HCT116 (cell line): ENCODE results near the gene CYBA. TPM values are rescaled to one million over a fixed set of nuclear protein-coding genes. Genes with fewer than 3 reads are reported as not detected.

Experiments
- ATAC-seq: fragments of 200-7000 bp; cut with Tn5 transposase; 2 replicates; pipeline ENCODE4 v1.9.1; 2020; ENCODE audit warnings: mild to moderate bottlenecking, moderate library complexity
- BruUV-seq: library from RNA; stranded (reverse); fragments of 400-500 nt; replicated peaks from 2 replicates; lab custom pipeline; 2021; lab: Mats Ljungman, UMichigan
- CTCF ChIA-PET: fragments of 300-600 bp; sonication (Branson Sonifier 250); formaldehyde crosslinking; loops from one replicate; lab custom pipeline; 2021; ENCODE audit warnings: antibody characterized with exemption; lab: Charles Lee
- POLR2A ChIA-PET: fragments of 300-600, 350-600 bp; sonication (Branson Sonifier 250); formaldehyde crosslinking; loops from one replicate; lab custom pipeline; 2021; ENCODE audit warnings: antibody characterized with exemption; lab: Charles Lee
- RAD21 ChIA-PET, 2 experiments: fragments of 300-600 bp; sonication (Branson Sonifier 250); formaldehyde crosslinking; loops; one replicate each; lab custom pipeline; 2023; ENCODE audit warnings: low total read pairs in 2 of 2; ENCODE audit not compliant: uncharacterized antibody in 2 of 2, unreplicated experiment in 2 of 2, low non-redundant PET in 1 of 2; lab: Charles Lee
- DNase-seq: peaks from one replicate; pipeline ENCODE4 v3.0.0-alpha.2; 2010; ENCODE audit warnings: low read depth, low spot score
- H2AFZ ChIP-seq: fragments of 200-600 bp; shearing (Covaris generic), sonication (generic); 2 replicates; pipeline ENCODE4 v1.6.1; 2017; ENCODE audit warnings: low read depth, mixed run types, mixed read lengths, antibody characterized with exemption, low read length; ENCODE audit not compliant: poor library complexity, severe bottlenecking
- H3K27ac ChIP-seq: 2 replicates; pipeline ENCODE4 v1.5.1; 2012; ENCODE audit warnings: low read depth, low read length
- H3K27me3 ChIP-seq: fragments of 200-600 bp; sonication (generic); 2 replicates; pipeline ENCODE4 v1.6.1; 2016; ENCODE audit warnings: mixed run types, low read length, mixed read lengths; ENCODE audit not compliant: insufficient read depth
- H3K36me3 ChIP-seq, 2 experiments: fragments of 200-500 bp in 1 of 2; fragments of 200-600 bp in 1 of 2; sonication (Bioruptor generic) in 1 of 2; sonication (generic) in 1 of 2; 2 replicates each; pipeline versions ENCODE4 v1.5.1 to v1.6.1; 2014 to 2016; ENCODE audit warnings: low read length in 2 of 2, inconsistent platforms in 1 of 2, mixed read lengths in 1 of 2, mixed run types in 1 of 2; ENCODE audit not compliant: insufficient read depth in 2 of 2, control insufficient read depth in 1 of 2
- H3K4me1 ChIP-seq, 2 experiments: fragments of 200-600 bp in 1 of 2; sonication (generic) in 1 of 2; 2 replicates each; pipeline versions ENCODE4 v1.5.1 to v1.6.1; 2012 to 2017; ENCODE audit warnings: low read length in 2 of 2, inconsistent platforms in 1 of 2, mild to moderate bottlenecking in 1 of 2, mixed read lengths in 1 of 2, mixed run types in 1 of 2, moderate library complexity in 1 of 2; ENCODE audit not compliant: insufficient read depth in 2 of 2, control insufficient read depth in 1 of 2
- H3K4me2 ChIP-seq: fragments of 200-600 bp; sonication (generic); 2 replicates; pipeline ENCODE4 v1.6.1; 2017; ENCODE audit warnings: mixed run types, low read length, mixed read lengths
- H3K4me3 ChIP-seq, 2 experiments: fragments of 200-600 bp in 1 of 2; sonication (generic) in 1 of 2; replicated peaks in 1 of 2; 2 replicates each; pipeline ENCODE4 v1.5.1; 2011 to 2016; ENCODE audit warnings: low read length in 2 of 2, control low read depth in 1 of 2, low read depth in 1 of 2, mild to moderate bottlenecking in 1 of 2, mixed read lengths in 1 of 2, mixed run types in 1 of 2
- H3K79me2 ChIP-seq: fragments of 200-600 bp; sonication (generic); 2 replicates; pipeline ENCODE4 v1.6.1; 2017; ENCODE audit warnings: mild to moderate bottlenecking, mixed run types, low read length, moderate library complexity, mixed read lengths; ENCODE audit not compliant: insufficient read depth
- H3K9ac ChIP-seq: fragments of 200-600 bp; sonication (generic); 2 replicates; pipeline ENCODE4 v1.6.1; 2016; ENCODE audit warnings: low read length, mixed read lengths
- H3K9me2 ChIP-seq: fragments of 200-600 bp; sonication (generic), shearing (Covaris generic); 2 replicates; pipeline ENCODE4 v1.6.1; 2017; ENCODE audit warnings: mixed run types, mild to moderate bottlenecking, moderate library complexity; ENCODE audit not compliant: insufficient read depth
- H3K9me3 ChIP-seq, 2 experiments: fragments of 200-500 bp in 1 of 2; fragments of 200-600 bp in 1 of 2; sonication (Bioruptor generic) in 1 of 2; sonication (generic) in 1 of 2; 2 replicates each; pipeline ENCODE4 v1.6.1; 2014 to 2017; ENCODE audit warnings: low read length in 2 of 2, mixed read lengths in 2 of 2, inconsistent platforms in 1 of 2, low read depth in 1 of 2, mild to moderate bottlenecking in 1 of 2, mixed run types in 1 of 2, moderate library complexity in 1 of 2; ENCODE audit not compliant: control insufficient read depth in 1 of 2, insufficient read depth in 1 of 2
- H4K20me1 ChIP-seq: fragments of 200-600 bp; sonication (generic), shearing (Covaris generic); 2 replicates; pipeline ENCODE4 v1.6.1; 2017; ENCODE audit warnings: mixed run types, mild to moderate bottlenecking, moderate library complexity; ENCODE audit not compliant: insufficient read depth
- CBX3 ChIP-seq: IDR thresholded peaks from 2 replicates; pipeline ENCODE4 v1.6.1; 2012; ENCODE audit warnings: low read depth
- CEBPB ChIP-seq: IDR thresholded peaks from 2 replicates; pipeline ENCODE4 v1.6.1; 2012; ENCODE audit warnings: low read depth
- CTCF ChIP-seq, 3 experiments: fragments of 200-600 bp in 1 of 3; sonication (generic) in 1 of 3; IDR thresholded peaks in 2 of 3; conservative IDR thresholded peaks in 1 of 3; 2 replicates each; pipeline ENCODE4 v1.5.1; 2012 to 2017; ENCODE audit warnings: low read depth in 2 of 3, low read length in 2 of 3, antibody characterized with exemption in 1 of 3, borderline replicate concordance in 1 of 3, control low read depth in 1 of 3, mild to moderate bottlenecking in 1 of 3, mixed read lengths in 1 of 3, mixed run types in 1 of 3, moderate library complexity in 1 of 3; ENCODE audit not compliant: insufficient read depth in 1 of 3
- EGR1 ChIP-seq: IDR thresholded peaks from 2 replicates; pipeline ENCODE4 v1.6.1; 2012; ENCODE audit warnings: low read depth
- EZH2 ChIP-seq: fragments of 200-600 bp; sonication (generic); IDR thresholded peaks from 2 replicates; pipeline ENCODE4 v1.6.1; 2017; ENCODE audit warnings: antibody characterized with exemption, mixed run types
- EZH2phosphoT487 ChIP-seq: fragments of 200-600 bp; IDR thresholded peaks from 2 replicates; pipeline ENCODE4 v1.6.1; 2018; ENCODE audit warnings: antibody characterized with exemption, borderline replicate concordance
- FOSL1 ChIP-seq: IDR thresholded peaks from 2 replicates; pipeline ENCODE4 v1.6.1; 2012; ENCODE audit warnings: low read depth
- JUND ChIP-seq: IDR thresholded peaks from 2 replicates; pipeline ENCODE4 v1.6.1; 2012
- MAX ChIP-seq: IDR thresholded peaks from 2 replicates; pipeline ENCODE4 v1.6.1; 2012
- POLR2A ChIP-seq: IDR thresholded peaks from 2 replicates; pipeline ENCODE4 v1.7.0; 2011; ENCODE audit warnings: borderline replicate concordance; ENCODE audit not compliant: insufficient read depth, insufficient read length; ENCODE audit errors: extremely low read depth
- POLR2AphosphoS5 ChIP-seq: IDR thresholded peaks from 2 replicates; pipeline ENCODE4 v1.6.1; 2011; ENCODE audit warnings: mild to moderate bottlenecking, low read depth, low read length, moderate library complexity
- RAD21 ChIP-seq: IDR thresholded peaks from 2 replicates; pipeline ENCODE4 v1.6.1; 2012; ENCODE audit warnings: low read depth, mild to moderate bottlenecking
- SIN3A ChIP-seq: IDR thresholded peaks from 2 replicates; pipeline ENCODE4 v1.6.1; 2012; ENCODE audit warnings: low read depth
- SP1 ChIP-seq: IDR thresholded peaks from 2 replicates; pipeline ENCODE4 v1.6.1; 2012; ENCODE audit warnings: low read depth
- SRF ChIP-seq: IDR thresholded peaks from 2 replicates; pipeline ENCODE4 v1.6.1; 2012; ENCODE audit warnings: low read depth
- TCF7L2 ChIP-seq: IDR thresholded peaks from 2 replicates; pipeline ENCODE4 v1.7.0; 2011; ENCODE audit warnings: borderline replicate concordance, inconsistent platforms; ENCODE audit not compliant: insufficient read depth, insufficient read length; ENCODE audit errors: extremely low read depth
- YY1 ChIP-seq: IDR thresholded peaks from 2 replicates; pipeline ENCODE4 v1.6.1; 2011; ENCODE audit warnings: low read length, low read depth, moderate library complexity, mild to moderate bottlenecking; ENCODE audit not compliant: insufficient replicate concordance; ENCODE audit errors: extremely low read depth
- ZNF274 ChIP-seq: fragments of 200-500 bp; sonication (Bioruptor generic); IDR thresholded peaks from 2 replicates; pipeline ENCODE4 v1.6.1; 2014; ENCODE audit warnings: mild to moderate bottlenecking, low read depth, low read length, inconsistent platforms
- intact Hi-C: fragments of 100-400 bp; cut with micrococcal nuclease; formaldehyde crosslinking; loops from 2 replicates; pipeline ENCODE4 v1.10.0; 2022
- total RNA-seq: library from RNA; stranded (reverse); gene quantifications from one replicate; pipeline ENCODE4 v1.2.1, GENCODE V29; 2021; ENCODE audit not compliant: unreplicated experiment
- TF ChIP-seq, protein P1 (sequence below): IDR thresholded peaks from 2 replicates; pipeline ENCODE4 v1.6.1; 2012
- TF ChIP-seq, protein P2 (sequence below): IDR thresholded peaks from 2 replicates; pipeline ENCODE4 v1.6.1; 2011; ENCODE audit warnings: mild to moderate bottlenecking, low read length, moderate library complexity; ENCODE audit not compliant: insufficient replicate concordance; ENCODE audit errors: extremely low read depth

Gene CYBA
- total RNA-seq, 1 experiment from 2014 or later = 321 TPM

GRCh38 chr16:88593489-88593888, 57.4 kb downstream of the CYBA start:
- ChIA-PET RAD21 (no interaction called here), POLR2A (interaction anchor here (1.6 kb wide), 1 partner anchor 69 kb away, joined by 3 read pairs; the partner anchor contains the start of gene MVD), CTCF (no interaction called here)
- intact Hi-C loops = no loop called here
- Histone ChIP-seq H3K4me1 (no peaks in the 10 kb centered on the region), H3K27me3 (no peaks in the 10 kb centered on the region), H3K36me3 (peaks cover 46 to 52% of the 10 kb centered on the region in 2 experiments; a peak in 3 of 4 replicates), H3K9me2 (no peaks in the 10 kb centered on the region), H3K9me3 (no peaks in the 10 kb centered on the region), H4K20me1 (peaks cover 4% of the 10 kb centered on the region; the same call in 1 of the 2 replicates), H3K27ac (no peak overlapping the region), H3K4me3 (no peak overlapping the region), H3K9ac (no peak overlapping the region), H3K4me2 (no peak overlapping the region), H3K79me2 (peaks cover 82% of the 10 kb centered on the region), H2AFZ (no peak overlapping the region)
- DNase-seq (no peak), ATAC-seq (peak; percentile 56; the same call in 1 of the 2 replicates)
- no TSS peak for BruUV-seq
- no peak for TF ChIP-seq RAD21
- no peak for TF ChIP-seq YY1
- TF ChIP-seq SP1 = no peak
- no peak for TF ChIP-seq POLR2A
- no peak for TF ChIP-seq EGR1
- no peak for TF ChIP-seq FOSL1
- TF ChIP-seq JUND = no peak
- TF ChIP-seq TCF7L2 = no peak
- no peak for TF ChIP-seq POLR2AphosphoS5
- TF ChIP-seq CEBPB = no peak
- TF ChIP-seq MAX = no peak
- TF ChIP-seq, protein P1, sequence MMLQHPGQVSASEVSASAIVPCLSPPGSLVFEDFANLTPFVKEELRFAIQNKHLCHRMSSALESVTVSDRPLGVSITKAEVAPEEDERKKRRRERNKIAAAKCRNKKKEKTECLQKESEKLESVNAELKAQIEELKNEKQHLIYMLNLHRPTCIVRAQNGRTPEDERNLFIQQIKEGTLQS = no peak
- no peak for TF ChIP-seq ZNF274
- TF ChIP-seq CBX3 = no peak
- TF ChIP-seq SRF = no peak
- TF ChIP-seq SIN3A = no peak
- TF ChIP-seq EZH2 = no peak
- no peak for TF ChIP-seq CTCF (IDR thresholded peaks at IDR 0.05 in 2 of 3, conservative IDR thresholded peaks at IDR 0.05 in 1 of 3; ENCODE audit: borderline replicate concordance in 1 of 3, insufficient read depth in 1 of 3, low read depth in 2 of 3, low read length in 2 of 3)
- TF ChIP-seq, protein P2, sequence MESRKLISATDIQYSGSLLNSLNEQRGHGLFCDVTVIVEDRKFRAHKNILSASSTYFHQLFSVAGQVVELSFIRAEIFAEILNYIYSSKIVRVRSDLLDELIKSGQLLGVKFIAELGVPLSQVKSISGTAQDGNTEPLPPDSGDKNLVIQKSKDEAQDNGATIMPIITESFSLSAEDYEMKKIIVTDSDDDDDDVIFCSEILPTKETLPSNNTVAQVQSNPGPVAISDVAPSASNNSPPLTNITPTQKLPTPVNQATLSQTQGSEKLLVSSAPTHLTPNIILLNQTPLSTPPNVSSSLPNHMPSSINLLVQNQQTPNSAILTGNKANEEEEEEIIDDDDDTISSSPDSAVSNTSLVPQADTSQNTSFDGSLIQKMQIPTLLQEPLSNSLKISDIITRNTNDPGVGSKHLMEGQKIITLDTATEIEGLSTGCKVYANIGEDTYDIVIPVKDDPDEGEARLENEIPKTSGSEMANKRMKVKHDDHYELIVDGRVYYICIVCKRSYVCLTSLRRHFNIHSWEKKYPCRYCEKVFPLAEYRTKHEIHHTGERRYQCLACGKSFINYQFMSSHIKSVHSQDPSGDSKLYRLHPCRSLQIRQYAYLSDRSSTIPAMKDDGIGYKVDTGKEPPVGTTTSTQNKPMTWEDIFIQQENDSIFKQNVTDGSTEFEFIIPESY = no peak
- no peak for TF ChIP-seq EZH2phosphoT487
